Neuronal stem cell (in vitro differentiated cells): Measurements from ENCODE around the gene RPL13A.

Experiments
- DNase-seq: peaks from one replicate; pipeline ENCODE4 v3.0.0-alpha.2; 2013; ENCODE audit warnings: low spot score
- H2AFZ ChIP-seq: one replicate; pipeline ENCODE4 v1.6.1; 2013; ENCODE audit warnings: mild to moderate bottlenecking, low read length, inconsistent platforms
- H2AK5ac ChIP-seq: 2 replicates; pipeline ENCODE4 v1.6.1; 2013; ENCODE audit warnings: low read depth, mild to moderate bottlenecking, inconsistent platforms, low read length, moderate library complexity, mixed read lengths
- H2BK120ac ChIP-seq: 2 replicates; pipeline ENCODE4 v1.6.1; 2013; ENCODE audit warnings: low read depth, mild to moderate bottlenecking, inconsistent platforms, low read length, moderate library complexity, mixed read lengths
- H2BK12ac ChIP-seq: one replicate; pipeline ENCODE4 v1.6.1; 2013; ENCODE audit warnings: low read length, inconsistent platforms
- H2BK15ac ChIP-seq: 2 replicates; pipeline ENCODE4 v1.6.1; 2013; ENCODE audit warnings: mild to moderate bottlenecking, low read length, inconsistent platforms, mixed read lengths
- H2BK5ac ChIP-seq: one replicate; pipeline ENCODE4 v1.6.1; 2013; ENCODE audit warnings: inconsistent platforms, mild to moderate bottlenecking, low read length, moderate library complexity
- H3K14ac ChIP-seq: one replicate; pipeline ENCODE4 v1.6.1; 2013; ENCODE audit warnings: low read length, inconsistent platforms
- H3K18ac ChIP-seq: 2 replicates; pipeline ENCODE4 v1.6.1; 2013; ENCODE audit warnings: low read length, inconsistent platforms
- H3K23ac ChIP-seq: 2 replicates; pipeline ENCODE4 v1.6.1; 2013; ENCODE audit warnings: low read depth, mild to moderate bottlenecking, mixed read lengths, low read length, inconsistent platforms; ENCODE audit not compliant: poor library complexity
- H3K27ac ChIP-seq: replicated peaks from 3 replicates; pipeline ENCODE4 v1.5.1; 2013; ENCODE audit warnings: low read length, inconsistent platforms
- H3K27me3 ChIP-seq, 3 experiments: 2 replicates each; pipeline ENCODE4 v1.6.1; 2013; ENCODE audit warnings: low read length in 3 of 3, mild to moderate bottlenecking in 2 of 3, inconsistent platforms in 1 of 3, low read depth in 1 of 3, mixed read lengths in 1 of 3, moderate library complexity in 1 of 3; ENCODE audit not compliant: control insufficient read depth in 3 of 3, insufficient read depth in 3 of 3
- H3K36me3 ChIP-seq, 2 donors: replicated peaks in 1 of 2; 2 replicates each; pipeline ENCODE4 v1.6.1; 2013; ENCODE audit warnings: low read length in 2 of 2; ENCODE audit not compliant: control insufficient read depth in 2 of 2, insufficient read depth in 2 of 2
- H3K4ac ChIP-seq: 2 replicates; pipeline ENCODE4 v1.6.1; 2013; ENCODE audit warnings: inconsistent platforms, mild to moderate bottlenecking, low read length, moderate library complexity
- H3K4me1 ChIP-seq, 2 donors: 1 replicate in 1 of 2; 2 replicates in 1 of 2; pipeline ENCODE4 v1.6.1; 2013; ENCODE audit warnings: low read length in 2 of 2, low read depth in 1 of 2; ENCODE audit not compliant: control insufficient read depth in 2 of 2, insufficient read depth in 1 of 2
- H3K4me2 ChIP-seq: one replicate; pipeline ENCODE4 v1.6.1; 2013; ENCODE audit warnings: mild to moderate bottlenecking, low read length, inconsistent platforms; ENCODE audit not compliant: insufficient read depth, poor library complexity, severe bottlenecking
- H3K4me3 ChIP-seq, 2 donors: 2 replicates each; pipeline ENCODE4 v1.5.1; 2013; ENCODE audit warnings: low read length in 2 of 2, mild to moderate bottlenecking in 2 of 2, inconsistent platforms in 1 of 2, moderate library complexity in 1 of 2
- H3K79me1 ChIP-seq: one replicate; pipeline ENCODE4 v1.6.1; 2013; ENCODE audit warnings: low read depth, mild to moderate bottlenecking, inconsistent platforms, low read length, moderate library complexity
- H3K9ac ChIP-seq: one replicate; pipeline ENCODE4 v1.6.1; 2013; ENCODE audit warnings: mild to moderate bottlenecking, low read depth, low read length, inconsistent platforms; ENCODE audit not compliant: poor library complexity
- H3K9me3 ChIP-seq, 2 donors: replicated peaks in 1 of 2; 2 replicates each; pipeline versions ENCODE3 to v1.6.1; 2013; ENCODE audit warnings: low read length in 2 of 2, mild to moderate bottlenecking in 2 of 2, inconsistent platforms in 1 of 2, low read depth in 1 of 2, mixed read lengths in 1 of 2, moderate library complexity in 1 of 2; ENCODE audit not compliant: control insufficient read depth in 2 of 2, insufficient read depth in 1 of 2
- H4K8ac ChIP-seq: one replicate; pipeline ENCODE4 v1.6.1; 2013; ENCODE audit warnings: low read depth, mild to moderate bottlenecking, inconsistent platforms, low read length, moderate library complexity
- H4K91ac ChIP-seq: one replicate; pipeline ENCODE4 v1.6.1; 2013; ENCODE audit warnings: low read length, low read depth, mild to moderate bottlenecking, inconsistent platforms; ENCODE audit not compliant: poor library complexity
- WGBS, 2 donors: extraction: QIAGEN DNeasy Blood & Tissue Kit; methylation state at CpG; one replicate each; pipeline ENCODE4 v1.1.7; 2013; ENCODE audit warnings: missing lambda C conversion rate in 2 of 2, mixed read lengths in 1 of 2; ENCODE audit not compliant: insufficient read length in 2 of 2, insufficient replicate concordance in 1 of 2; ENCODE audit errors: extremely low coverage in 2 of 2; 5-methylcytosine and 5-hydroxymethylcytosine counted together

The RPL13A gene

GRCh38 chr19:49475995-49476880 lies 11.2 kb upstream of the RPL13A start:
- Histone ChIP-seq H3K4me2 (peak overlapping the region; percentile 2), H3K23ac (peak overlapping the region; percentile 10), H3K27ac (peak overlapping the region; percentile 56), H3K4ac (peak overlapping the region; percentile 89), H3K9me3 (no peaks in the 10 kb centered on the region), H2BK12ac (peak overlapping the region; percentile 97), H3K4me1 (peaks cover 2 to 8% of the 10 kb centered on the region in 2 donors), H3K18ac (peak overlapping the region; percentile 90), H3K27me3 (peaks cover 0 to 6% (median 0%) of the 10 kb centered on the region in 3 experiments), H4K91ac (no peak overlapping the region), H2BK5ac (peak overlapping the region; percentile 87), H3K4me3 (no peak overlapping the region), H2AK5ac (peak overlapping the region; percentile 68), H3K9ac (no peak overlapping the region), H3K36me3 (no peaks in the 10 kb centered on the region), H2BK15ac (peak overlapping the region; percentile 92), H2BK120ac (no peak overlapping the region), H3K14ac (peak overlapping the region; percentile 71), H4K8ac (peak overlapping the region; percentile 17), H2AFZ (peak overlapping the region; percentile 85), H3K79me1 (no peaks in the 10 kb centered on the region)
- peak; percentile 58 for DNase-seq
- no CpG with 5 or more reads among the region's 27 CpGs for WGBS, 2 donors

DNA sequence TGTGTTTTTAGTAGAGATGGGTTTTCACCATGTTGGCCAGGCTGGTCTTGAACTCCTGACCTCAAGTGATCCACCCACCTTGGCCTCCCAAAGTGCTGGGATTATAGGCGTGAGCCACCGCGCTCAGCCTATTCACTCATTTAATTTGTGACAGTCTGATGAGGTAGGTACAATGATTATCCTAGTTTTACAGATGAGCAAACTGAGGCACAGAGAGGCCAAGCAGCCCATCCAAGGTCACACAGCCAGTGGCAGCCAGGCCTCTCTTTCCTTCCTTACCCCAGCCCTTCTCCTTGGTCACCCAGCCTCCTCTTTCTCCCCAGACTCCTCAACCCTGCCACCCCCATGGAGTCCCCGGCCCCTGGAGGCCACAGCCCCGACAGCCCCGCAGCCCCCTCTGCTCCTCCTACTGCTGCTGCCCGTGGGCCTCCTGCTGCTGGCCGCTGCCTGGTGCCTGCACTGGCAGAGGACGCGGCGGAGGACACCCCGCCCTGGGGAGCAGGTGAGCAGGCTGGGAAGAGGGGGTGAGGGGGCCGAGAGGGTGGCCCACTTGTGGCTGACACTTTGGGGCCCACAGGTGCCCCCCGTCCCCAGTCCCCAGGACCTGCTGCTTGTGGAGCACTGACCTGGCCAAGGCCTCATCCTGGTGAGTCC lies 7.3 kb upstream of the RPL13A start:
- Histone ChIP-seq H2AK5ac (peak overlapping the region; percentile 91), H3K4ac (no peak overlapping the region), H3K23ac (no peak overlapping the region), H3K18ac (no peak overlapping the region), H3K9me3 (no peaks in the 10 kb centered on the region), H2BK15ac (peak overlapping the region; percentile 43), H2AFZ (no peak overlapping the region), H3K9ac (no peak overlapping the region), H3K14ac (no peak overlapping the region), H3K4me1 (peaks cover 2 to 6% of the 10 kb centered on the region in 2 donors), H3K27ac (no peak overlapping the region), H4K91ac (no peak overlapping the region), H2BK12ac (no peak overlapping the region), H3K4me3 (no peak overlapping the region), H4K8ac (no peak overlapping the region), H3K36me3 (no peaks in the 10 kb centered on the region), H2BK120ac (no peak overlapping the region), H2BK5ac (no peak overlapping the region), H3K79me1 (no peaks in the 10 kb centered on the region), H3K4me2 (no peak overlapping the region), H3K27me3 (peaks cover 0 to 1% (median 0%) of the 10 kb centered on the region in 3 experiments)
- WGBS, 2 donors = no CpG with 5 or more reads among the region's 14 CpGs
- DNase-seq = no peak

- Histone ChIP-seq H2AK5ac (peak overlapping the region; percentile 25), H4K8ac (no peak overlapping the region), H3K36me3 (no peaks in the 10 kb centered on the region), H3K14ac (no peak overlapping the region), H2AFZ (no peak overlapping the region), H2BK5ac (no peak overlapping the region), H3K4ac (no peak overlapping the region), H3K9ac (no peak overlapping the region), H4K91ac (no peak overlapping the region), H3K4me3 (no peak overlapping the region), H2BK12ac (no peak overlapping the region), H3K27ac (no peak overlapping the region), H3K18ac (no peak overlapping the region), H2BK120ac (no peak overlapping the region), H3K27me3 (no peaks in the 10 kb centered on the region), H3K9me3 (no peaks in the 10 kb centered on the region), H2BK15ac (no peak overlapping the region), H3K79me1 (no peaks in the 10 kb centered on the region), H3K4me1 (peaks cover 0 to 2% of the 10 kb centered on the region in 2 donors), H3K23ac (no peak overlapping the region), H3K4me2 (no peak overlapping the region)
- no CpG with 5 or more reads among the region's 7 CpGs for WGBS, 2 donors
- no peak for DNase-seq
Measured at GRCh38 chr19:49481020-49481683, 6.3 kb upstream of the RPL13A start.

GRCh38 chr19:49486232-49486631 lies 1.2 kb upstream of the RPL13A start:
- no peak overlapping the region for H4K8ac ChIP-seq
- no peak overlapping the region for H3K27ac ChIP-seq
- no peaks in the 10 kb centered on the region for H3K9me3 ChIP-seq
- H2AK5ac ChIP-seq = peak overlapping the region; percentile 71
- no peak overlapping the region for H3K23ac ChIP-seq
- H3K27me3 ChIP-seq = no peaks in the 10 kb centered on the region
- H2BK12ac ChIP-seq = no peak overlapping the region
- H3K18ac ChIP-seq = no peak overlapping the region
- peaks cover 14% of the 10 kb centered on the region for H3K79me1 ChIP-seq
- peaks cover 7 to 8% of the 10 kb centered on the region in 2 donors for H3K4me1 ChIP-seq
- peak overlapping the region; percentile 78 for H2BK120ac ChIP-seq
- no CpG with 5 or more reads among the region's 7 CpGs for WGBS, 2 donors
- H3K4me3 ChIP-seq = no peak overlapping the region
- no peak overlapping the region for H2AFZ ChIP-seq
- peaks cover 24 to 31% of the 10 kb centered on the region in 2 donors for H3K36me3 ChIP-seq
- no peak overlapping the region for H3K4me2 ChIP-seq
- H4K91ac ChIP-seq = no peak overlapping the region
- H3K9ac ChIP-seq = no peak overlapping the region
- no peak overlapping the region for H2BK5ac ChIP-seq
- no peak overlapping the region for H2BK15ac ChIP-seq
- H3K14ac ChIP-seq = no peak overlapping the region
- H3K4ac ChIP-seq = no peak overlapping the region
- no peak for DNase-seq
